Endothelial cell of umbilical vein (primary cell): Measurements from ENCODE around the gene BBLN.

Source experiments
- EZH2 ChIP-seq: IDR thresholded peaks from 2 replicates; pipeline ENCODE4 v1.6.1; 2012; ENCODE audit warnings: borderline replicate concordance, low read depth, mild to moderate bottlenecking, moderate library complexity, low read length, inconsistent platforms; ENCODE audit not compliant: severe bottlenecking
- FOS ChIP-seq: IDR thresholded peaks from 2 replicates; pipeline ENCODE4 v1.6.1; 2011; ENCODE audit warnings: mild to moderate bottlenecking, low read length, moderate library complexity, borderline replicate concordance; ENCODE audit not compliant: insufficient read depth
- JUN ChIP-seq: IDR thresholded peaks from 2 replicates; pipeline ENCODE4 v1.6.1; 2011; ENCODE audit warnings: borderline replicate concordance, low read depth; ENCODE audit not compliant: insufficient read length, insufficient read depth
- MYC ChIP-seq: IDR thresholded peaks from one replicate; pipeline ENCODE4 v1.6.1; 2011; ENCODE audit warnings: mild to moderate bottlenecking, low read depth, low read length
- POLR2A ChIP-seq: IDR thresholded peaks from 2 replicates; pipeline ENCODE4 v1.6.1; 2012; ENCODE audit warnings: low read depth, mild to moderate bottlenecking, control low read depth, low read length
- POLR2AphosphoS5 ChIP-seq: IDR thresholded peaks from 2 replicates; pipeline ENCODE4 v1.6.1; 2012; ENCODE audit warnings: low read depth, mild to moderate bottlenecking, control low read depth, low read length, moderate library complexity; ENCODE audit not compliant: insufficient read depth
- TF ChIP-seq, protein P1 (sequence below), 2 donors: IDR thresholded peaks; 1 replicate in 1 of 2; 2 replicates in 1 of 2; pipeline ENCODE4 v1.5.1; 2011; ENCODE audit warnings: low read length in 2 of 2, mild to moderate bottlenecking in 2 of 2, moderate library complexity in 2 of 2, control low read depth in 1 of 2, inconsistent platforms in 1 of 2, low read depth in 1 of 2; ENCODE audit not compliant: insufficient read depth in 1 of 2; ENCODE audit errors: extremely low read depth in 1 of 2
- TF ChIP-seq, protein P2 (sequence below): IDR thresholded peaks from 2 replicates; pipeline ENCODE4 v1.6.1; 2011; ENCODE audit not compliant: insufficient read depth, insufficient read length

DNA sequence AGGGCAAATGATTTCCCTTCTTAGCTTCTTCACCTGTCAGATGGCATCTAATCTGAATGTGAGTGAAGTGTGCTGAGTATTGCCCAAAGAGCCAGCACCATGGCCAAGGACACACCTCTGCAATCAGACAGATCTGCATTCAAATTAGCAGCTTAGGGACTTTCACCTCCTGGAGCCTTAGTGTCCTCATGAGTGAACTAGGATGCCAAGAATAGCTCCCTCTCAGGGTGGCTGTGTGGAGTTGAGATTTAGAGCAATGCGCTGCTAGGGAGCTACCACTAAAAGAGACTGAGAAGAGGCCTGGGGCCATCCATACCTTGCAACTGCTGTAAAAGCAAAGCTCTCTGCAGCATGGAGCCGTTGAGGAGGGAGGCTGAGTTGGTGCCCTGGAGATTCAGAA is 29.9 kb downstream of the BBLN start:
- TF ChIP-seq POLR2A, result no peak
- TF ChIP-seq, protein P1, sequence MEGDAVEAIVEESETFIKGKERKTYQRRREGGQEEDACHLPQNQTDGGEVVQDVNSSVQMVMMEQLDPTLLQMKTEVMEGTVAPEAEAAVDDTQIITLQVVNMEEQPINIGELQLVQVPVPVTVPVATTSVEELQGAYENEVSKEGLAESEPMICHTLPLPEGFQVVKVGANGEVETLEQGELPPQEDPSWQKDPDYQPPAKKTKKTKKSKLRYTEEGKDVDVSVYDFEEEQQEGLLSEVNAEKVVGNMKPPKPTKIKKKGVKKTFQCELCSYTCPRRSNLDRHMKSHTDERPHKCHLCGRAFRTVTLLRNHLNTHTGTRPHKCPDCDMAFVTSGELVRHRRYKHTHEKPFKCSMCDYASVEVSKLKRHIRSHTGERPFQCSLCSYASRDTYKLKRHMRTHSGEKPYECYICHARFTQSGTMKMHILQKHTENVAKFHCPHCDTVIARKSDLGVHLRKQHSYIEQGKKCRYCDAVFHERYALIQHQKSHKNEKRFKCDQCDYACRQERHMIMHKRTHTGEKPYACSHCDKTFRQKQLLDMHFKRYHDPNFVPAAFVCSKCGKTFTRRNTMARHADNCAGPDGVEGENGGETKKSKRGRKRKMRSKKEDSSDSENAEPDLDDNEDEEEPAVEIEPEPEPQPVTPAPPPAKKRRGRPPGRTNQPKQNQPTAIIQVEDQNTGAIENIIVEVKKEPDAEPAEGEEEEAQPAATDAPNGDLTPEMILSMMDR (IDR thresholded peaks at IDR 0.05; ENCODE audit: extremely low read depth in 1 of 2, insufficient read depth in 1 of 2, low read depth in 1 of 2, low read length in 2 of 2), result no peak
- TF ChIP-seq POLR2AphosphoS5, result no peak
- no peak for TF ChIP-seq FOS
- no peak for TF ChIP-seq EZH2
- TF ChIP-seq JUN, result no peak
- TF ChIP-seq, protein P2, sequence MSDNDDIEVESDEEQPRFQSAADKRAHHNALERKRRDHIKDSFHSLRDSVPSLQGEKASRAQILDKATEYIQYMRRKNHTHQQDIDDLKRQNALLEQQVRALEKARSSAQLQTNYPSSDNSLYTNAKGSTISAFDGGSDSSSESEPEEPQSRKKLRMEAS, result no peak
- TF ChIP-seq MYC, result no peak
